ENCODE measurements around the gene TMEM164.

The TMEM164 gene

GRCh38 chrX:110003167-110004156 is 548 bp downstream of the TMEM164 start:
- no peak for DNase-seq

DNA sequence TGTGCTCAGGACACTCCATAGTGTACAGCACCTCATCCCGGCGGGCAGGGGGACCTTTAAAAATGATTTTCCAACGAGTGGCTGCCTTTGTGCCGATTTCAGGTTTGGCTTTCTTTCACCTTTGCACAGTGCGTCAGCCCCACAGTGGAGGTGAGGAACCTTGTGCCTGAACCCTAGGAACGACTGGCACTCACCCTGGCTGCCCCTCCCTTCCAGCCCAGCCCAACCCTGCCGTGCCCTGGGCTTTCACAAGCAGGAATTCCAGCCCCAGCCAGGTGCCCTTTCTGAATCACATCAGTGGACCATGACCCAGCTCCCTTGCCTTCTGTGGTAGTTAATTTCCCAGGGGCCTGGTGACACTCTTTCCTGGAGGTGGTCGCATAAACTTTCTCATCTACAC is 1.3 kb downstream of the TMEM164 start:
- DNase-seq: no peak

GRCh38 chrX:110004731-110005369 is 1.9 kb downstream of the TMEM164 start:
- DNase-seq: no peak

DNA sequence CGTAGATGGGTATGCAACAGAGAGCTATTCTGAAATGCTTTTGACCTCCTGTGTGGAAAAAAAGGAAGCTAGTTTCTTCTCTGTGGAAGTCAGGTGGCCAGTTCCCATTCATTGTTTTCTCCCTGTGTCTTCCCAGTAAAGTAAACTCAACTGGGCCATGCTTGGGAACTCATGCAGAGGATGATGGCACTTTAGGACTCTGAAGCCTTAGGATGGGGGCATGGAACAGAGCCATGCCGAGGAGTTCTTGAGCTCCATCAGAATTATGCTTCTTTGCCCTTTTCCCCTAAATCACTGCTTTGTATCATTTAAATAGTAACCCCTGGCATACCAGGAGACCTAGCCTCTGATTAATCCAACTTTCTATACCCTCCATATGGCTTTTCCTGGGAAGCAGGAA is 3.2 kb downstream of the TMEM164 start:
- DNase-seq: no peak

GRCh38 chrX:110006821-110007375 is 4.0 kb downstream of the TMEM164 start:
- peak; percentile 41 for DNase-seq

GRCh38 chrX:110008011-110008635 is 5.2 kb downstream of the TMEM164 start:
- DNase-seq: no peak

- DNase-seq: no peak
Measured at GRCh38 chrX:110012818-110013485, 10.0 kb downstream of the TMEM164 start.

GRCh38 chrX:110013968-110014367 is 11.1 kb downstream of the TMEM164 start:
- no peak for DNase-seq

- DNase-seq: no peak
Measured at GRCh38 chrX:110015032-110015431, 12.1 kb downstream of the TMEM164 start.

DNA sequence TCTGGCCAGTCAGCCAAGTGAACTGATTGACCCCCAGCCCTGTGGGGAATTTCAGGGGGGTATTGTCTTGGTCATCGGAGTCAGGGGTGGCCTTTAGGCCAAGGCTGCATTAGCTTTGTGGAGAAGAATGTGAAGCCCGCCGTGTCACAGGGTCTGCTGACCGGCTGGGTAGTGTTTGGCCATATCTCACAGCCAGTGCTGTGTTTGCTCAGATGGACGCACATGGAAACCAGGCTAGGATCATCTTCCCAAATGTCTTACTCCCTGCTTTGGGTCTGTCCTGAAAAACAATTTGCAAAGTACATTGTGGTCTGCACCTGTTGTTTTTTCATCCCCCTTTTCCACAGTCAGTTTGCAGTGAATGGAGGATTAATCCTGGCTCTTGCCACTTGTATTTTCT is 13.0 kb downstream of the TMEM164 start:
- no peak for DNase-seq

DNA sequence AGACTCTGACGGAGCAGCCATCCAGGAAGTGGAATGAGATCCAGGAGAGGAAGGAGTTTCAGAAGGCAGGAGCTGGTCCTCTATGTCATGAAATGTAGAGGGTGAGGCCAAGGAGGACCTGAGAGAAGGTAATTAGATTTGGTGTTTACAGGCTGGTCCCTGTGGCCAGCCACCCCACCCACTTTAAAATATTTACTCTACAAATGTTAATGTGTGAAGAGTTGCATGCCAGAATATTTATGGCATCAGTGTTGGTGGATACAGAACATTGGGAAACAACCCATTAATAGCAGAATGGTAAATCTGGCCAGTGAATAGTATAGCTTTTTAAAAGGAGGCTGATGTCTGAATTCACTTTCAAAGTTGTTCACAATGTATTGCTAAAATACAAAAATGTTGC is 17.6 kb downstream of the TMEM164 start:
- no peak for DNase-seq

DNA sequence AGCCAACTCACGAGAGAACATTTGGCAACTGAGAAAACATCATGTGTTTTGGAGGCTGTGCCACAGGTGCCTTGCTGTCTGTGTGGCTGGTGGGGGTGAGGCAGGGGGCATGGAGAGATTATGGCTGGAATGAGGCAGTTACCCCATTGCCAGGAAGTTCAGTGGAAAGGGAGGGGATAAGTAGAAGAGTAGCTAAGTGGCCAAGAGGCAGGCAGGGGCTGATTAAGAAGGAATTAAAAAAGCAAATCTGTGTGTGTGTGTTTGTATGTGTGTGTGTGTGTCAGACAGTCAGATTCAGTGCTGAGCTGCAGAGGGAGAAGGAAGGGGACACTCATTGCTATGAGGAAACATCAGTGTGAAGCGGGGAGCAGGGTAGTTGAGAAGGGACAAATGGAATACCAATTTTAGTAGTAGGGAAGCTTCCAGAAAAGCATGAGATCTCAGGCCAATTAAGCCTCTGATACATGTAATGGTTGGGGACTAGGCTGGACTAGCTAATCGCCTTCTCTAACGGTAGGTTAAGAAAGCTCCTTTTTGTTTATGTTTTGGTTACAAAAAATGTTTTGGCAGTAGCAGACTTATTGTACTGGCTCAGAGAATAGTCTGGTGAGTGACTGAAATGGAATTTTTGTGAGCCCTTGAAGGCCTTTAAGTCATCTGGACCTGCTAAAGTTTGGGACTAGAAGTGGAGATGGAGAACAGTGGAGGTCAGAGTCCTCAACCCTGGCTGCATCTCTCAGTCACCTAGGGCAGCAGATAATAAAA is 18.5 kb downstream of the TMEM164 start:
- peak; percentile 48 for DNase-seq

- no peak for DNase-seq
Measured at GRCh38 chrX:110022599-110023448, 19.9 kb downstream of the TMEM164 start.

- DNase-seq: no peak
Measured at GRCh38 chrX:110025395-110025794, 22.5 kb downstream of the TMEM164 start.

GRCh38 chrX:110026099-110026844 is 23.4 kb downstream of the TMEM164 start:
- no peak for DNase-seq

DNA sequence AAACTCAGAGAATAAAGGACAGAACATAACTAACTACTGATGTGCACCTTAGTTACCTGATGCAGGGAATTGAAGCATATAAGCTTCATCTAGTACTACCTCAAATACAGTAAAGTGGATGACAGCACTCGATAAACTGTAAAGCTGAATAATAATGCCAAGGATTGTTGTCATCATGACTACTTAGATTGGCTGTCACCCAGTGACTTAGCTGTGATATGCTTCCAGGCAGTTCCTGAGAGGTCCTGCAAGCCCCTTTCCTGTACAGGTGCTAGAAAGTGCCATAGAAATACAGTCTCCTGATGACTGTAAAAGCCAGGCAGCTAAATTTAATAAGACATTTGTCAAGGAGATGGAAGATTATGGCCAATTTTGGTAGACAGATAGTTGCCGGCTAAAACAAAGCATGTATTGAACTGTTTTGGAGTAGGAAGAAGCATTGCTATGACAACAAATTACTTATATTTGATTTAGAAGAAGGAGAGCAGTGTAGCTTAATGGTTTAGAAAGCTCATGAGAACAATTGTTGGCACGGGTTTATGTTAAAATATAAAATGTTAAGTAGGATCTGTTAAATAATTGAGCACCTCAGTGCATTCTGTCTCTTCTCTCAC is 29.7 kb downstream of the TMEM164 start:
- no peak for DNase-seq

DNA sequence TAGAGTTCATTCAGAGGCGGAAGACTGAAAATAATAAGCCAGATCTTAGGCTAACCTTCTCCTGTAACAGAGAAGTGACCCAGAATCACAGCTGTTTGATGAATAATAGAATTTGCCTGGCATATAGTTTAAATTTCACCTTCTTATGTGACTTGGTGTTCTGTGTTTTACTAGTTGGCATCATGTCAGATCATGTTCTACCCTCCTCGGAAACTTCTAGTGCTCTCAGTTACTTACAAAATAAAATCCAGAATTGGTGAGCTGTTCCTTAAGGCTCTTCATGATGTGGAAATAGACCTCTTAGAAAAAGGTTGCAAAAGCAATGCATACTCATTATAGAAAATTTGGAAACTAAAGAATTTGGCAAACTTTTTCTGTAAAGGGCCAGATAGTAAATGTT is 31.1 kb downstream of the TMEM164 start:
- DNase-seq: no peak

DNA sequence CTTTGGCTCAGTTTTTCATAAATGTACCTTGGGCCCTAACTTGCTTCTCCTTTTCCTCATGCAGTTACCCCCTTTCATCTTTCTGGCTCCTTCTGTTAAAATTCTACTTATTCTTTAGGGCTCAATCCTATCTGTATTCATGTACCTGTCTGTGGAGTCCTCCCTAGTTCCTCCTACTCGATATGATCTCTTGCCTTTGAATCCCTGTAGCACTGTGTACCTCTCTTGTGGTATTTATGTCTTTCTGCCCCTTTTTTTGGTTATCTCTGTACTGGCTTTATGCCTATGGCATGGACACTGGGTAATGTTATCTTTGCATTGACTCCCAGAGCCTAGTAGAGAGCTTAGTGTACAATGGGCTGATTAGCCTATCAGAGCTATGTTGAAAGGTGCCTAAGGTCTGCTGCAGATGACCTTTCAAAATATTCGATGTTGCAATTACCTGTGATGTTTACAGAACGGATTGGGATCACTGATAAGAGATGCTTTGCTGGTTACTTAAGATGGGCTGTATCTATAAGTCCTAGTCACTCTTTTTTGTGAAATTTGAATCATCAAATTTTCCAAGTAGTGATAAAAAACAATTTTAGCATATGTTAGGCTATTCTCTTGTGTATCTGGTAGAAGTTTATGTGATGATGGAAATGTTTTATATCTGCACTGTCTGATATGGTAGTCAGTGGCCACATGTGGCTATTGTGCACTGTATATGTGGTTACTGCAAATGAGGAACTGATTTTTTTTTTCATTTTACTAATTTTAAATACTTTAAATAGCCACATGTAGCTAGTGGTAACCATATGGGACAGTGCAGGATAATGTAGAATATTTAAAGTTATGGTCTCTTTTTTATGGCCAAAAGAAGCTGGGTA is 33.5 kb downstream of the TMEM164 start:
- DNase-seq: no peak

All from fibroblast of skin of abdomen (primary cell).